Tracheal epithelial cell (primary cell): ENCODE measurements around the gene C1GALT1C1L. TPM values are rescaled to one million over a fixed set of nuclear protein-coding genes. Genes with fewer than 3 reads are reported as not detected.

Experiments used
- total RNA-seq: library from RNA; depleted of rRNA; stranded (reverse); fragments of >200 nt; gene quantifications from 2 replicates; pipeline ENCODE4 v1.2.1, GENCODE V29; 2014

Gene C1GALT1C1L
- not detected in 2 replicates for total RNA-seq

DNA sequence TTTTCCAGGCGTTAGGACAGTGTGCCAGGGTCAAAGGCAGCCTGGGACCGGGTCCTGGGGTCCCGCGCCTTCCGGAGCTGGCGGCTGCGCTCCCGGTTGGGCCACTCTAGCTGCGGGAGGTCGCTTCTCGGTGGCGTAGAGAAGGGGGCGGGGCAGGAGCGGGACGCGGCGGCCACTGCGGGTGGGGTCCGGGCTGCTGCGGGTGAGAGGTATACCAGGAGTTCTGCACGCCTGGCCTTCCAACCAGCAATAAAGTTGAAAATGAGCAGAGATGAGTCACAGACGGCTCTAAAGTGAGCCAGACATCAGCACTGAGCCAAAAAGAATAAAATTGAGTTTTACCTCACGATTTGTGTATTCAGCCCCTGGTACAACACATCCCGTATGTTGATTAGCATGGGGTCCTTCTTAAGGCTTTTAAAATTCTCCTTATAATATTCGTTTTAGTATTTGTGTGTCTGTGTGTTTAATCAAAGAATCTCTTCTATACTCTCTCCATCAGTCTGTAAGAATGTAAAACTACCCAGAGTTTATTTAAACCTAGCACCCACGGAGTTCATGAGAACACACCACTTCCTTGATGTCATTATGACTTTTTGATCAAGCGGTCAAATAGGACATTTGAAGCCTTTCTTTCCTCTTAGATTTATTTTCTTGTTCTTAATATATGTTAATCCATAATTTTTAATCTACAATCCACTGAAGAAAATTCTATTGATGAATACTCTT lies at the start of gene C1GALT1C1L:
TSS of gene C1GALT1C1L (minus strand) at position 108 of the 729 bp plus-strand sequence. CDS start at position 1, 107 bp downstream.

DNA sequence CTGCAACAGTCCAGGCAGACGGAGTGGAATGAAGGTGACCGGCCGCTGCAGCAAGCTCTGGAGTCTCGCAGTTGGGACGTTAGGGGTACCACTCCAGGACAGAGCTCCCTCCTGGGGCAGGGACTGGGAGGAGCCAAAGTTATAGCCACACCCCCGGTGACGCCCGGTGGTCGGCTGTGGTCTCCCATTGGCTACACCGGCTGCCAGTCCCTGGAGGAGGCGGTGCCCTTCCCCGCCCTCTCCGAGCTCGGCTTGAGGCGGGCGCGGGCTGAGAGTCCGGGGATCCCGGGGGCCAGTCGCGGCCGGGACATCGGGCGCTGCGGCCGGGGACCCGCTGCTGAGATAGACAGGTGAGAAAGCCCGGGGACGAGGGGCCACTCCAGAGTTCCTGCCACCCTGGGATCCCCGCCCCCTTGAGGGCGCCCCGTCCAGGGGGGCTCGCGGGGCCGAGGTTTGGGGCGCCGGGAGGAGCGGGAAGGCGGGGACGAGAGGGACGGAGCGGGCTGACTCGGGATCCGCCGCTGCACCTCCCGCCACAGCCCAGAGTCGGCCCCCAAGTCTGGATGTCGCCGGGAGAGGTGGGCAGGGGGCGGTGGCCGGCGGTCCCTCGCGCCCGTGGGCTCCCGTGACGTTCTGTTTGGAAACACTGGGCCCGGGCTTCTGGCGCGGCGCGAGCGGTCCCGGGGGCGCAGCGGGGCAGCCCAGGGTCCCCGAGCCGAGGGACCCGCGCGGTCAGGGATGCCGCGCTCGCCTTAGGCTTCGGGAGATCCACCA lies 39.0 kb downstream of the C1GALT1C1L start, which contains the start of gene PLEKHH2:
TSS of gene PLEKHH2 (plus strand) at position 231 of the 774 bp plus-strand sequence. CDS start 7,414 bp downstream, outside the sequence.

Other genes with a start within 250 kb of the C1GALT1C1L start
- 22.6 and 28.7 TPM in 2 replicates for gene THADA, start 80.4 kb downstream of the C1GALT1C1L start, total RNA-seq
- 1.7 and 1.9 TPM in 2 replicates for gene PLEKHH2, start 39.2 kb downstream of the C1GALT1C1L start, total RNA-seq
- 11.1 and 14.9 TPM in 2 replicates for gene DYNC2LI1, start 97.6 kb upstream of the C1GALT1C1L start, total RNA-seq
- not detected in 2 replicates for gene ABCG5, start 162.4 kb upstream of the C1GALT1C1L start, total RNA-seq
- under 0.01 TPM in 1 of 2 replicates, not detected in the other for gene ABCG8, start 162.5 kb upstream of the C1GALT1C1L start, total RNA-seq